Measurements from ENCODE around the gene MTHFR.

DNA sequence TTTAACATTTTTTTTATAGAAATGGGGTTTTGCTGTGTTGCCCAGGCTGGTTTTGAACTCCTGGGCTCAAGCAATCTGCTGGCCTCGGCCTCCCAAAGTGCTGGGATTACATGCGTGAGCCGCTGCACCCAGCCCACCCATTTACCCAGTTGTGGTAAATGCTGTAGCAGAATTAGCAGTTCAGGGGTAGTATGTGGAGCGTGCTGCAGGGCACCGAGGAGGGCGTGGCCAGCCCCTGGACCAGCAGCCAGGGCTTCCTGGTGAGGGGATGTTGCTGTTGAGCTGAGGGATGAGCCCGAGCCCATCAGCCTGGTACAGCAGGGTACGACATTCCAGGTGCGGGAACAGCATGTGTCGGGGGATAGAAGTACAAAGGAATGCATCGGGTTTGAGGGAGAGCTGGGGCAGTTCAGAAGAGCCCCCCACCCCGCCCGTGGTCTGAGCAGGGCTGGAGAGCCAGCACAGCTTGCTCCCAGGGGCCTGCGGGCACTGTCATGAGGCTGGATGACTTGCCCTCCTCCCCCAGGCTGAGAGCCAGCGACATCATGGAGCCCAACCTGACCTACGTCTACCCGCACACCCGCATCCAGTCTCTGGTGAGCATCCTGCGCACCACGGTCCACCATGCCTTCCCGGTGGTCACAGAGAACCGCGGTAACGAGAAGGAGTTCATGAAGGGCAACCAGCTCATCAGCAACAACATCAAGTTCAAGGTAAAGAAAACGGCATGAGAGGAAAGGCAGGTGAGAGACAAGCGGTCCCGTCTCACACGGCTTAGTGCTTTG, 29.9 kb upstream of the MTHFR start:
- TF ChIP-seq, protein P1, sequence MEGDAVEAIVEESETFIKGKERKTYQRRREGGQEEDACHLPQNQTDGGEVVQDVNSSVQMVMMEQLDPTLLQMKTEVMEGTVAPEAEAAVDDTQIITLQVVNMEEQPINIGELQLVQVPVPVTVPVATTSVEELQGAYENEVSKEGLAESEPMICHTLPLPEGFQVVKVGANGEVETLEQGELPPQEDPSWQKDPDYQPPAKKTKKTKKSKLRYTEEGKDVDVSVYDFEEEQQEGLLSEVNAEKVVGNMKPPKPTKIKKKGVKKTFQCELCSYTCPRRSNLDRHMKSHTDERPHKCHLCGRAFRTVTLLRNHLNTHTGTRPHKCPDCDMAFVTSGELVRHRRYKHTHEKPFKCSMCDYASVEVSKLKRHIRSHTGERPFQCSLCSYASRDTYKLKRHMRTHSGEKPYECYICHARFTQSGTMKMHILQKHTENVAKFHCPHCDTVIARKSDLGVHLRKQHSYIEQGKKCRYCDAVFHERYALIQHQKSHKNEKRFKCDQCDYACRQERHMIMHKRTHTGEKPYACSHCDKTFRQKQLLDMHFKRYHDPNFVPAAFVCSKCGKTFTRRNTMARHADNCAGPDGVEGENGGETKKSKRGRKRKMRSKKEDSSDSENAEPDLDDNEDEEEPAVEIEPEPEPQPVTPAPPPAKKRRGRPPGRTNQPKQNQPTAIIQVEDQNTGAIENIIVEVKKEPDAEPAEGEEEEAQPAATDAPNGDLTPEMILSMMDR (IDR thresholded peaks at IDR 0.05 in 4 of 5, conservative IDR thresholded peaks at IDR 0.05 in 1 of 5): no peak
- TF ChIP-seq POLR2A (IDR thresholded peaks at IDR 0.05): no peak

All from gastrocnemius medialis (tissue), 4 donors.